NCI-H187 (cell line): ENCODE results near the gene NFE2.

Source experiments
- DNase-seq, 2 experiments: peaks; one replicate each; lab custom pipeline; 2025; lab: John Stamatoyannopoulos, UW

The NFE2 gene

GRCh38 chr12:54306925-54307741 is 6.3 kb upstream of the NFE2 start:
- peak; percentile 48 to 73 for DNase-seq

- no peak for DNase-seq
Observed at GRCh38 chr12:54304187-54304810, 3.5 kb upstream of the NFE2 start.

- no peak for DNase-seq
Observed at GRCh38 chr12:54303640-54304039, 2.8 kb upstream of the NFE2 start.

- no peak for DNase-seq
Observed at GRCh38 chr12:54301428-54302048, 723 bp upstream of the NFE2 start.

- DNase-seq: no peak
Observed at GRCh38 chr12:54300225-54300731, 537 bp downstream of the NFE2 start.

- no peak for DNase-seq
Observed at GRCh38 chr12:54299515-54300224, 1.1 kb downstream of the NFE2 start.

GRCh38 chr12:54298904-54299303 is 1.9 kb downstream of the NFE2 start:
- no peak for DNase-seq

GRCh38 chr12:54296393-54297099 is 4.3 kb downstream of the NFE2 start:
- no peak for DNase-seq

GRCh38 chr12:54294953-54295566 is 5.8 kb downstream of the NFE2 start:
- DNase-seq: no peak

GRCh38 chr12:54294152-54294952 is 6.5 kb downstream of the NFE2 start:
- DNase-seq: peak; percentile 13 to 17

- no peak for DNase-seq
Observed at GRCh38 chr12:54292931-54293241, 7.9 kb downstream of the NFE2 start.

GRCh38 chr12:54292083-54292930 is 8.5 kb downstream of the NFE2 start:
- no peak for DNase-seq

GRCh38 chr12:54287261-54288157 is 13.3 kb downstream of the NFE2 start:
- DNase-seq: no peak

GRCh38 chr12:54286042-54287030 is 14.5 kb downstream of the NFE2 start:
- peak in 1 of 2 experiments; percentile 17 for DNase-seq

GRCh38 chr12:54285150-54286041 is 15.4 kb downstream of the NFE2 start:
- DNase-seq: no peak
